HS-27A (cell line): Measurements from ENCODE around the gene IL1A.
A peak's percentile ranks its signal among the peaks of the same experiment; 100 is the strongest.

Experiments
- DNase-seq: peaks from one replicate; pipeline ENCODE4 v3.0.0-alpha.2; 2012; ENCODE audit warnings: low read depth, missing footprints

IL1A gene

DNA sequence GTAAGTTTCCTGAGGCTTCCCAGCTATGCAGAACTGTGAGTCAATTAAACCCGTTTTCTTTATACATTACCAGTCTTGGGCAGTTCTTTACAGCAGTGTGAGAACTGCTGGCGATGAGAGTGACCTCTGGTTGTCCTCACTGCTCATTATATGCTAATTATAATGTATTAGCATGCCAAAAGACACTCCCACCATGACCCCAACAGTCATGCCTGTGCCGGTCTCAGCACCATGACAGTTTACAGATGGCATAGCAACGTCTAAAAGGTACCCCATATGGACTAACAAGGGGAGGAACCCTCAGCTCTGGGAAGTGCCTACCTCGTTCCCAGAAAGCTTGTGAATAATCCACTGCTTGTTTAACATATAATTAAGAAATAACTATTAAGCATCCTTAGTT is 8.1 kb upstream of the IL1A start:
- DNase-seq, result no peak

DNA sequence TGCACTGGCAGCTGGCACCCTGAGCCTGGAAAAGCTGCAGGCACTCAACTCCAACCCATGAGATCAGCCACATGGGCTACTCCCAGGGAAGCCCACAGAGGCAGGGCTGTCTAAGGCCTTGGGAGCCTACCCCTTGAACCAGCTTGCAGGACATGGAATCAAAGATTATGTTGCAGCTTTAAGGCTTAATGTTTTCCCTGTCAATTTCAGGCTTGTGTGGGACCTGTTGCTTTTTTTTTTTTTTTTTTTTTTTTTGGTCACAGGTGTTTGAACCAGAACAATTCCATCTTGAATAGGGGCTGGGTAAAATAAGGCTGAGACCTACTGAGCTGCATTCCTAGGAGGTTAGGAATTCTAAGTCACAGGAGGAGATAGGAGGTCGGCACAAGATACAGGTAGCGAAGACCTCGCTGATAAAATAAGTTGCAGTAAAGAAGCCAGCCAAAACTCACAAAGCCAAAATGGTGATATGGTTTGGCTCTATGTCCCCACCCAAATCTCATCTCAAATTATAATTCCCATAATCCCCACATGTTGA is 7.5 kb upstream of the IL1A start:
- DNase-seq, result no peak

DNA sequence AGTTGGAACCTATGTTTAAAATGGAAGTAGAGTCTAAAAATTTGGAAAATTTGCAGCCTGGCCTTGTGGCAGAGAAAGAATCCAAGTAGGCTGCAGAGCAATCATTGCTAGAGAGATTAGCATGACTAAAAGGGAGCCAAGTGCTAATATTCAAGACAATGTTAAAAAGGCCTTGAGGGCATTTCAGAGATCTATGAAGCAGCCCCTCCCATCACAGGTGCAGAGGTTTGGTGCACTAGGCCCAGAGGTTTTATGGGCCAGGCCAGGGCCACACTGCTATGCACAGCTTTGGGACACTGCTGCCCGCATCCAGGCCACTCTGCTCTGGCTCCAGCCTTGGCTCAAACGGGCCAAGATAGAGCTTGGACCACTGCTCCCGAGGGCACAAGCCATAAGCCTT is 6.7 kb upstream of the IL1A start:
- no peak for DNase-seq

DNA sequence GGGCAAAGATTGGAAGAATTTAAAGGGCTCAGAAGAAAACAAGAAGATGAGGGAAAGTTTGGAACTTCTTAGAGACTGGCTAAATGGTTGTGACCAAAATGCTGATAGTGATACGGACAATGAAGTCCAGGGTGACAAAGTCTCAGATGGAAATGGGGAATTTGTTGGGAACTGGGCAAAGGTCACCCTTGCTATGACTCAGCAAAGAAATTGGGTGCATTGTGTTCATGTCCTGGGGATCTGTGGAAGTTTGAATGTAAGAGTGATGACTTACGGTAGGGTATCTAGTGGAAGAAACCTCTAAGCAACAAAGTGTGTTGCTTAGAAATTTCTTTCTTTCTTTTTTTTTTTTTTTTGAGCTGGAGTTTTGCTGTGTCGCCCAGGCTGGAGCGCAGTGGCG is 6.0 kb upstream of the IL1A start:
- DNase-seq, result no peak

DNA sequence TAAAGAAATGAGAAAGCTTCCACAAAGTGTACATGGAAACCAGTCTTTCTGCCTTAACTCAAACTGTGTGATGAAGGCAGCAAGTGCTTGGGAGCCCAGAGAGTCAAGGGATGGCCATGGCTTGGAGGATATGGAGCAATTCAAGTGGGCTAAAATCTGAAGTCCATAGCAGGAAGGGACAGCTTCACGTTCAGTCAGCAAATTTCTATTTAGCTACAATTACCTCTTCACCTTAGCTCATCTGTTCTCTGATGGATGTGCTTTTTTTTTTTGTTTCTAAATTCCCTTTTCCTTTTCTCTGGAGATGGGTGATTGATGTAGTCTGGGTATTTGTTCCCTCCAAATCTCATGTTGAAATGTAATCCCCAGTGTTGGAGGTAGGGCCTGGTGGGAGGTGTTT is 4.9 kb upstream of the IL1A start:
- DNase-seq, result no peak

DNA sequence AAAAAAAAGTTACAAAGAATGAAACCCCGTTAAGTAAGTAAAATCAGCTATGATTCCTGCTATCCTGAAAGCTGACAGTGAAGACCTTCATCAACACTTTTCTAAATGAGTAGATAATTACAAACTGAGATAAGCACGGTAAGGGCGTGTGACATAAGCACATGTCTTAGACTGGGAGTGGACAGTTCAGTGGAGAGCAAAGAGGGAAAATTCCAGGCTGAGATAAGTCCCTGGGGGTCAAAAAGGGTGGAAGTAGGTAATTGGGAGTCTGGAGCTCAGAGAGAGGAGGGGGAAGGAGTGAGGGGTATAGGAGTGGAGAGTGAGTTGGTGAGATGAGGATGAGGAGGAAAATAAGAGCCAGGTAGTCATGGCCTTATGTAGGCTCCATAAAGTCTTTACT is 4.4 kb upstream of the IL1A start:
- no peak for DNase-seq

DNA sequence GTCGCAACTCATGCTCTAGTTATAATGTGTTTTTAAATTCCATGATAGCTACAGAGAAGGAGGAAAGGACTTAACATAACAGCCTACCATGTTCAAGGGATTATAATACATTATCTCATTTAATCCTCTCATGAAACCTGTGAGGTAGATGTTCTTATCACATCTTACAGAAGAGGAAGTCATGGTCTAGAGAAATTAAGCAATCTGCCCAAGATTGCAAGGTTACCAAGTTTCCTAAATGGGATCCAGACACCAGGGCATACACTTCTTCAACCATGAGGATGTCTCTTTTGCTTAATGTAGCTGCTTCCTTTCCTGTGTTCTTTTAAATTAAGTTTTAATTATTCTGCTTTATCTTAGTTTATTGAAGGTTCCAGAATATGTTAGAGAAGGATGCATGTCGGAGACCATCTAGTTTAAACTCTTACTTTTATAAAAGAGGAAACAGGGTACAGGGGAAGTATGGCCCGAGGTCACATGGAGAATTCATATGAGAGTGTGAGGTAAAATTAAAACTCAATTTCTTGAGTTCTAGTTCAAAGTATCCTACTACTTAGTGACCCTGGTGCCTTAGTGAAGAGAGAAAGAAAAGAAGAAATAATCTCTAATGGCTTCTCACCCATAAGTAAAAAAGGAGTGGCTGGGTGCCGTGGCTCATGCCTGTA is 3.6 kb upstream of the IL1A start:
- no peak for DNase-seq

DNA sequence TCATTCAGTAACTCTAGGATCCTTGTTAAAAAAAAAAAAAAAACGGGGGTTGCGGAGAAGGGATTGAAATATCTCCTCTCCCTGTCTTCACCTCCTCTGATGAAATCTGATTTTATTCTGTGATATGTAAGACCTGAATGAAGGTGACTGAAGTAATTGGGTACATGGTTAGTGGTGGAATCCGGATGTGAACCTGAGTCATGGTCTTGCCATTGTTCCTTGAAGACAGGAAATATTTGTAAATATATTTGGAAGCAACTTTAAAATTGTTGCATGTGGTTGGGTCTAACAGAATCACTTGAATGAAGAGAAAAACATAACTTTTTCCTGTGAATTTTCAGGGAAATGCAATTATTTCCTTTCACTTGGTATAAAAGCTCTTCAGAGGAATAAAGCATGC is 3.0 kb upstream of the IL1A start:
- DNase-seq, result no peak

DNA sequence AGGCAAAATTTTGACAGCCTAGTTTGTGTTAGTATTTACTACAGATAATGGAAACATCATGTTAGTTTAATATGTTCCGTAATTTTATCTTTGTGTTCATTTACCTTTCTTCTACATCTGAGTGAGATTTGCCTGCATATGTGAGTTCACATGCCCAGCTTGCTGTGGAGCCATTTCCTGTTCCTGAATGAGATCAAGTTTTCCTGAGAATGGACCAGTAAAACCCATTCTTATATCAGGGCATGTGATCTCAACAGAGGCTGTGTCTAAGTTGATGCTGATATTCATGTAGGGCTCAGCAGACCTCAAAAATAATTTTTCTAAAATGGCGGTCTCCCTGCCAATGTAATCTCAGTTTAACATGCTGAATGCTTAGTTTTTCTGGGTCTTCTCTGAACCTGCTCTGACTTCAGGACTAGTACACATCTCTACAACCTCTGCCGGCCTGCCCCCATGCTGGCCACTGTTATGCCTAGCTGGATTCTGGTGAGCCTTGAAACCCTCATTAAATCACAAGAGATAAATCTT is 1.0 kb downstream of the IL1A start:
- DNase-seq, result no peak

DNA sequence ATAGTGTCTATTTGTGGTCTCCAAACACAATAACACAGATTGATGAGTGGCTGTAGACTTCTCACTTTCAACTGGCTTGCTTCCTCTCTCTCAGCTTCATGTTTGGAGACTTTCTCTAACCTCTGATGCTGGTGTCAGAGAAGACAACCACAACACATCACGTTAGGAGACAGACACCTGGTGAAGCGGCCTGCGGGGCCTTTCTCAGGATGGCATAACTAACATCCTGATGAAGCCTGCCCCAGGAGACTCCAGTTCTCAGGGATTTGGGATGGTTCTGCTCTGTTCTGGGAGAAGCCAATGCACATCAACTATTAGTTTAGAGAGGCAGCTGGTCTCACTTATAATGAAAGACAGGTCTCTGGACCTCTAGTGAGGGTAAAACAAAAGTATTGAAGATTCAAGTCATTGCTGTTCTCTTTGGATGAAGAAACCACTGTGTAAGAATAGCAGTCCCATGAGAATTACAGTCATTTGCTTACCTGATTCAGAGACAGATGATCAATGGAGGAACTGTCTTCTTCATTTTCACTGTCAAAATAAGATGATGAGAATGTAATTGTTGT is 2.0 kb downstream of the IL1A start:
- no peak for DNase-seq

DNA sequence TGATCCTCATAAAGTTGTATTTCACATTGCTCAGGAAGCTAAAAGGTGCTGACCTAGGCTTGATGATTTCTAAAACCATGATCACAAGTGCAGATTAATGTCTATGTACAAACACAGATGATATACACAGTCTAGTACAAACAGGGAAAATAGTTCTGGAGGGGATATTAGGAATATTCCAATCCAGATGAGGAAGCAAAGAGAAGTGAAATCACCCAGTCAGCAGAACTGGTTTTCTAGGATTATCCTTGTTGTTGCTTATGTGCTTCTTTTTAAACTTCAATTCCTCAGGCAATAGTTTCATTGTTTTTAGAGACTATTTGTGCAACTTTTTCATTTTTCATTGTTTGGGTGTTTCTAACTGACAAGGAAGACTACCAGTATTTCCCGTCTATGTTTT is 4.7 kb downstream of the IL1A start:
- DNase-seq, result no peak

DNA sequence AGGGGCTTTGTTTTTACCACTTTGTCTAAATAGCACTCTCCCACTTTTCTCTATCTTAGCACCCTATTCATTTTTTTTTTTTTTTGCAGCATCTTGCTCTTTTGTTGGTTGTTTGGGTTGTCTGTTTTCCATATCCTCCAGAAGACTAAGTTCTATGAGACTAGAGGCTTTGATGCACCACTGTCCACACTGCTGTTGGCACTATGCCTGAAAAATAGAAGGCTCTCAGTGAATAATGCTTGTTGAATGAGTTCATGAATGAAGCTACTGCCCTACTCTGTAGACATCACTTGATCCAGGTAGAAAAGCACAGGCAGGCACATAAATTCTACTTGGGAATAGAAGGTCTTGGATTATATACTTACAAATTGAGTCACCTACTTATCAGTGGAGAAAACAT is 7.3 kb downstream of the IL1A start:
- DNase-seq, result no peak

DNA sequence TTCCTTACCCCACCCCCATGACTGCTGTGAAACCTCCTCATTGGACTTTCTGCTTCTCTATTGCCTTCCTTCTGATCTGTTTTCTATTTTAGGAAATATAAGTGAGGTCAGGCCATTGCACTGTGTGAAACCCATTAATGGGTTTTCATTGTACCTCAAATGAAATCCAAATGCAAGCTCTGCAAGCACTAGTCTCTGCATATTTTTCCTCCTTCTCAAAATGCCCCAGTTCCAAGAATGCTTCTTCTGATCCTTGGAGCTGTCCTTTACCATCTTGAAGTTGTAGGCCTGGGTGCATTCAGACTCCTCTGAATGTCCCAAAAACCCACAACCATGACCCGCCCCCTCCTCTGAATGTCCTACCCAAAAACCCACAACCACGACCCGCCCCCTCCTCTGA is 8.2 kb downstream of the IL1A start:
- no peak for DNase-seq

DNA sequence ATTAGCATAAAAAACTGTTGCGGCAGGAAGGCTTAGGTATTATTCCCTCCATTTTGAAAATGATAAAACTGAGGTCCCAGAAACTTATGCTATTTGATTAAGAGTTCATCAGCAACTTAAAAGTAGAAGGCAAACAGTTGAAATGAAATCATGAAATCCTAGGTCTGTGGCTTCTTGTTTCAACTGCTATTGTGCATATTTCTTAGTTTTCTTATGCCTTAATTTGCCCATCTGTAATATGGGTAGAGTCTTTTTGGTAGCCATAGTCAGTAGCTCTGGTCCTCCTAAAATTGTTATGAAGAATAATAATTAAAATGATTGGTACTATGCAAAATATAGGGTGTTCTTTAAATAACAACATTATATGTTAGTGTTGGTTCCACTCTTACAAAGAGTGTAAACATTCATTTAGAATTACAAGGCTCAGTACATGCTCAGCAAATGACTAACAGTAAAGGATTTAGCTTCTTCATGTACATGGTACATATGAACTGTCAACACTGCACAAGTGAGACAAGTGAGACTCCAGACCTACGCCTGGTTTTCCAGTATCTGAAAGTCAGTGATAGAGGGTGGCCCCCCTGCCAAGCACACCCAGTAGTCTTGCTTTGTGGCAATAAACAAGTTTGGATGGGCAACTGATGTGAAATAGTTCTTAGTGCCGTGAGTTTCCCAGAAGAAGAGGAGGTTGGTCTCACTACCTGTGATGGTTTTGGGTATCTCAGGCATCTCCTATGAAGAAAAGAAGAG is 9.6 kb downstream of the IL1A start:
- DNase-seq, result no peak

DNA sequence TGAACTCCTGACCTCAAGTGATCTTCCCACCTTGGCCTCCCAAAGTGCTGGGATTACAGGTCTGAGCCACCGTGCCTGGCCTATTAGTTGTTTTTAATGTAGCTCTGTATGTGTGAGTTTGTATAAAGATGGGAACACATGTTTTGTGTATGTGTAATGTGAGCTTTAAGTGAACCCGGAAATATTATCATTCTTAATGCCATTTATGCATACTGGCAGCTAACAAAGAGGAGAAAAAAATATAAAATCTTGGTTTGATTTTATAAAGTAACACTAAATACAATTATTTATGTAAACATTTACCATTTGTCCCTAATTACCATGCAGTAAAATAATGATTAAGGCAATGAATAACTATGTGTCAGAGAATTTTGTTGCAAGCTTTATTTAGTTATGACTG is 10.7 kb downstream of the IL1A start:
- no peak for DNase-seq

DNA sequence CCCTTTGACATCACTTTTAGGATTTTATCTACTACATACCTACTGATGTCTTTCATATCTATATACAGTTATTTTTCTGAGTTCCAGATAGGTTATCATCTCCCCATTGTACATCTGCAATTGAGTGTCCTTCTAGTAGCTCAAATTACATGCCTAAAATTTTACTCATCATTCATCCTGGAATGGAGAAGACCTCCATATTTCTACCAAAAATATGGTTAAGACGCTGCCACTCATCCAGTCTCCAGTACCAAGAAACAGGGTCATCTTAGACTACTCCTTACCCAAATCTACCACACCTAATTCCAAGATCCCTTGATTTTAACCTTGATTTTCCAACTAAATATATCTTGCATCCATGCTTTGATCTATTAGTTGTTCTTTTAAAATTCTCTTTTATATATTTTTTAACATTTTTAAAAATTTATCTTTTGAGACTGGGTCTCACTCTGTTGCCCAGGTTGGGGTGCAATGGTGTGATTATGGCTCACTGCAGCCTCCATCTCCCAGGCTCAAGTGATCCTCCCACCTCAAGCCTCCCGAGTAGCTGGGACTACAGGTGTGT is 11.3 kb downstream of the IL1A start:
- DNase-seq, result no peak

DNA sequence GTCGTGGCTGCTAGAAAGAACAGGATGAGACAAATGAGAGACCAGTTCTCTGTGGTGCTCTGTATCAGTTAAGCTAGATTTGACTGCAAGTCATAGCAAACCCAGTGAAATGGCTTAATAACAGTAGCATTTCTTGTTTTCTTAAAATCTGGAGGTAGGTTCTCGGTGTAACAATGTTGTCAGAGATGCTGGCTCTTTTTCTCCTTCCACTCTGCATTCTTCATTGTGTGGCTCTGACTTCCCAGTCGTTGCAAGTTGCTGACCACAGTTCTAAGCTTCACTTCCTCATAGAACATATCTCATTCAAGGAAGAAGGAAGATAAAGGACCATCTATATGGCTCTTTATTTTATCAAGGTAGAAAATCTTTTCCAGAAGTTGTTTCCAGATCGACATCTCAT is 12.0 kb downstream of the IL1A start:
- DNase-seq, result no peak

DNA sequence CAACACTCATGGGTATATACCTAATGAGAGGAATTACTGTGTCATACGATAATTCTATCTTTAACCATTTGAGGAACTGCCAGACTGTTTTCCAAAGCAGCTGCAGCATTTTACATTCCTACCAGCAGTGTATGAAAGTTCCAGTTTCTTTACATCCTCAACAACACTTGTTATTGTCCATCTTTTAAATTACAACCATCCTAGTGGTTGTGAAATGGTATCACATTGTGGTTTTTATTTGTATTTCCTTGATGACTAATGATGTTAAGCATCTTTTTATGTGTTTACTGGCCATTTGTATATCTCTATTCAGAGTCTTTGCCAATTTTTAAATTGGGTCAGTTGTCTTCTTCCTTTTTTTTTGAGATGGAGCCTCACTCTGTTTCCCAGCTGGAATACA is 15.9 kb downstream of the IL1A start:
- DNase-seq, result no peak

DNA sequence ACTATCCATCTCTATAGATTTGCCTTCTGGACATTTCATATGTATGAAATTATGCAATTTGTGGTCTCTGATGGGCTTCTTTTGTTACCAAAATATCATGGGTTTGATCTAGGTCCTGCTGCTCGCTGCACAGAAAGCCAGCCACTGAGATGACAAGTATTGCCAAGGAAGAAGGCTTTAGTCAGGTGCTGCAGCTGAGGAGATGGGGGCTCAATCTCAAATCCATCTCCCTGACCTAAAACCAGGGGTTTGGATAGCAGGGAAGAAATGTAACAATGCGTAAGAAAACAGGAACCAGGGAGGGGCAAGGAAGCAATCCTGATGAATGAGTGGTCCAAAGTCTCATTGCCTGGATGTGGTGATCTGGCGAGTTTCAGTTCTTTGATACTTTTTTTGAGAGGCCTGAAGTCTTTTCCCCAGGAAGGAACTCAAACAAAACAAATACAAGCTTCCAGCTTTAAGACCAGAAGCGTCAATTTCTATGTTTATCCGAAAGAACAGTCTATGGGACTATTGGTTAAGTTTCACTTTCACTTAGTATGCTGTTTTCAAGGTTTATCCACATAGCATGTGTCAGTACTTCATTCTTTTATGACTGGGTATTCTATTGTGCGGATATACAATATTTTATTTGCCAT is 16.5 kb downstream of the IL1A start:
- DNase-seq, result no peak

DNA sequence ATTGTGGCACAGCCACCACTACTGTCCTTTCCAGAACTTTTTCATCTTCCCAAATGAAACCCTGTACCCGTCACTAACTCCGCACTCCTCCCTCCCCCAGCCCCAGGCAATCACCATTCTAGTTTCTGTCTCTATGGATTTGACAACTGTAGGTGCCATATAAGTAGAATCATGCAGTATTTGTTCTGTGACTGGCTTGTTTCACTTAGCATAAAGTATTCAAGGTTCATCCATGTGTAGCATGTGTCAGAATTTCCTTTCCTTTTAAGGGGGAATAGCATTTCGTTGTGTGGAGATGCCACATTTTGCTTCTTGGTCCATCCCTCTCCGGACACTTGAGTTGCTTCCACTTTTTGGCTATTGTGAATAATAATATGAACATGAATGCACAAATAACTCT is 19.0 kb downstream of the IL1A start:
- no peak for DNase-seq

DNA sequence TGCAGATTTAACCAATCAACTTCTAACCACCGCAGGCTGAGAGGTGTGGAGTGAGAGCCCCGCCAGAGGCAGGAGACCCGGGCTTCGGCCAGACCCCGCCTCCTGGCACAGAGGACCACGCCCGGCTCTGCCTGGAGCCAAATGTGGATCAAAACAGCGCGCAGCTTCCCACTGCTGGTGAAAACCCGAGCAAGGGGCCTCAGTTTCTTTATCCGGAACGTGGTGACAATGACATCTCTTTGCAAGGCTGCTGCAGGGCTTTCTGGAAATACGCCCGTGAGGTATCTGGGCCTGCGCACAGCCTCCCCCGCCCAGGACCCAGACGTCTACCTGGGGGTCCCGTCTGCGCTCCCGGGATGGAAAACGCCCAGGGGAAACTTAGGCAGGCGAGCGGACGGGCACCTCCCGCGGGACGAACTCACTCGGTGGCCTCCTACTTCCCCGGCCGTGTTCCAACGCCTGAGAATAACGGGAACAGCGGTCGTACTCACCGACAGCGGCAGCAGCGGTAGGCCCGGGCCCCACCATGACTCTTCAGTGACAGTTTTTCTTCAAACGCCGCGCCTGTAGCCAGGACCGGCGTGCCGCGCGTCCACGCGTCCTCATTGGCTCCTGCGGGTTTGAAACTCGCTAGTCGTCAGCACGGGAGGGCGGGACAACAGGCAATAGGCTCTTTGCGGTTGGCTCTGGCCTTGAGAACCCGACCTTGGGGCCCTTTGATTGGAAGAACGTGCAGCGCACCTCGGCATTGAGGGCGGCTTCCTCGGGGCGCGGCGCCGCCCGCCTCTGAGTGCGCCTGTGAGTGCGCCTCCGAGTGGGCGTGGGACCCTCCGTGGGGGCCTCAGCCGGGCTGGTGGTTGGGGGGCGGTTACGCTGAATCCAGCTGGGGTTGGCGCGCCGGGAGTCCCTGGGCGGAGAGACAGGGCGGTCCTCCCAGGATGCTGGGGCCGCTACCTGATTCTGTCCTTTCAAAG is 19.9 kb downstream of the IL1A start, which contains the start of gene CKAP2L:
Gene CKAP2L (minus strand): TSS at position 539 of the 974 bp plus-strand sequence. CDS start 11 bp downstream, at position 528.
- DNase-seq, result peak; percentile 100
